Activated CD4-positive, CD25-positive, alpha-beta regulatory T cell treated with anti-CD3 and anti-CD28 coated beads, Interleukin-2, amount 50 U/mL, for 72 hours (primary cell): ENCODE data around the gene CNPY1.
"Not testable (repeated sequence)": the region's sequence is repeated elsewhere in the genome, so short reads cannot be mapped to it uniquely, and the experiment has no call there.

ENCODE experiments used
- DNase-seq: peaks from one replicate; pipeline ENCODE4 v3.0.0; 2021

The CNPY1 gene

DNA sequence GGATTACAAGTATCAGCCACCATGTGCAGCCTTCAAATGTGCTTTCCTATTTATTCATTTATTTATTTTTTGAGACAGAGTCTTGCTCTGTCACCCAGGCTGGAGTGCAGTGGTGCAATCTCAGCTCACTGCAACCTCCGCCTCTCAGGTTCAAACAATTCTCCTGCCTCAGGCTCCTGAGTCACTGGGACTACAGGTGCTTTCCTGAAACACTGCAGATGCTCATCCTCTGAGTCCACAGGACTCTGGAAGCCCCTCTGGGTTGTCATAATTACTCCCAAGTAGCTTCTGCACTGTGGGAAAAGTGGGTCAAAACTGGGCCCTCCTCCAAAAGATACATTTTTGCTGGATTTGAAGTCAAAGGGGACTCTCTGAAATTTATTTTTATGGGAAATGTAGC, at the start of gene CNPY1:
TSS of gene CNPY1 (minus strand) at position 111 of the 400 bp plus-strand sequence. CDS start 630 bp downstream, outside the sequence.
- DNase-seq = not testable (repeated sequence)

DNA sequence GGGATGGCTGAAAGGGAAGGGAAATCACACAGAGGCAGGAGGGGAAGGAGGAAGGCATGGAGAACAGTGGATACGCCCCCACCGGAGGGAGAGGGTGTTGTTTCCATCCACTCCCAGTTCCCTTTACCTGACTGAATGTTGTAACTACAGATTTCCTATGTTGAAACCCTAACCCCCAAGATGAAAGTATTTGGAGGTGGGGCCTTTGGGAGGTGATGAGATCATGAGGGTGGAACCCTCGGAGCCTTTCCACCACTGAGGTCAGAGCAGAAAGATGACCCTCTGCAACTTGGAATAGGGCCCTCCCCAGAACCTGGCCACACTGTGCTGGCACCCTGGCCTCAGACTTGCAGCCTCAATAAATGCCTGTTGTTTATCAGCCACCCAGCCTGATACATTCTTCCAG, 48.6 kb upstream of the CNPY1 start:
- DNase-seq = no peak

DNA sequence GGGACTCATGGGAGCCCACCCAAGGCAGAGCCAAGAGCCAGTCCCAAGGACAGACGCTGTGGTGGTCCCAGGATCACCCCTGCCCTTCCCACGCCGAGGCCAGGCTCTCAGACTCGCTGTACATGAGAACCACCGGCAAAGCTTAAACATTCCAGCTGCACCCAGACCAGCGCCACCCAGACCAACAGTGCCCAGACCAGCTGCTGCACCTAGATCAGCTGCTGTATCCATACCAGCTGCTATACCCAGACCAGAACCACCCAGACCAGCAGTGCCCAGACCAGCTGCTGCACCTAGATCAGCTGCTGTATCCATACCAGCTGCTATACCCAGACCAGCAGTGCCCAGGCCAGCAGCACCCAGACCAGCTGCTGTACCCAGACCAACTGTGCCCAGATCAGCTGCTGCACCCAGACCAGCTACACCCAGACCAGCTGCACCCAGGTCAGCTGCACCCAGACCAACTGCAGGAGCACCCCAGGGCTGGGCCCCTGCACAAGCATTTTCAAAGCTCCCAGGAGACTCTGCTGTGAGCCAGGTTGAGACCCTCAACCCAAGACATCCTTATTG, 47.9 kb upstream of the CNPY1 start:
- DNase-seq = no peak

DNA sequence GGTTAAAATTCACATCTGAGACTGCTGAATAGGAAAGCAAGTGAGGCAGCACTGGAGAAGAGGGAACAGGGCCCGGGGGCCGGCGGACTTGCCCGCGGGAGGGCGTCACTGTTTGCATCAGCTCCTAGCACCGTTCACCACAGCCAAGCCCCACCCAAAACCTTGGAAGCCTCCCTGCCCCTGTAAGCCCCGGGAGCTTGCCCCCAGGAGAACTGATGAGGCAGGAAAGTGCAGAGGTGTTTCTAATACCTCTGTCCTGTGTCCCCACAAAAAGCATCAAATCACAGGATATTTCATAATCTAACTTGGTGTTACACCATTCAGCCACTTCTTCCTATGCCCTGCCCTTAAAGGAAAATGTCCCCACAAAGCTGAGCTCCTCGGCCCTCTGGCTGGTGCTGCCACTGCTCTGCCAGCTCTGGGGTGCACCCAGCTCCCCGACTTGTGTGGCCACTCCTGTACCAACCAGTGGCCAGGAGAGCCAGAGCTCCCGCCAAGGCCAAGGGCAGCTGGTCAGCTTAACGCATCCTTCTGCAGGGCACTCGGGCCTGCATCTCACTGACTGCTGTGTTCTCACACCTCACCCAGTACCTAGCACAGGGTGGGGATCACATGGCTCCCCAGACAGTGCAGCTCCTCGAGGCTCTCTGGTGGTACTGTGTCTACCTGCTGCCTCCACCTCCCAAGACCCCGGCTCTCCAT, 47.3 kb upstream of the CNPY1 start:
- DNase-seq = no peak

DNA sequence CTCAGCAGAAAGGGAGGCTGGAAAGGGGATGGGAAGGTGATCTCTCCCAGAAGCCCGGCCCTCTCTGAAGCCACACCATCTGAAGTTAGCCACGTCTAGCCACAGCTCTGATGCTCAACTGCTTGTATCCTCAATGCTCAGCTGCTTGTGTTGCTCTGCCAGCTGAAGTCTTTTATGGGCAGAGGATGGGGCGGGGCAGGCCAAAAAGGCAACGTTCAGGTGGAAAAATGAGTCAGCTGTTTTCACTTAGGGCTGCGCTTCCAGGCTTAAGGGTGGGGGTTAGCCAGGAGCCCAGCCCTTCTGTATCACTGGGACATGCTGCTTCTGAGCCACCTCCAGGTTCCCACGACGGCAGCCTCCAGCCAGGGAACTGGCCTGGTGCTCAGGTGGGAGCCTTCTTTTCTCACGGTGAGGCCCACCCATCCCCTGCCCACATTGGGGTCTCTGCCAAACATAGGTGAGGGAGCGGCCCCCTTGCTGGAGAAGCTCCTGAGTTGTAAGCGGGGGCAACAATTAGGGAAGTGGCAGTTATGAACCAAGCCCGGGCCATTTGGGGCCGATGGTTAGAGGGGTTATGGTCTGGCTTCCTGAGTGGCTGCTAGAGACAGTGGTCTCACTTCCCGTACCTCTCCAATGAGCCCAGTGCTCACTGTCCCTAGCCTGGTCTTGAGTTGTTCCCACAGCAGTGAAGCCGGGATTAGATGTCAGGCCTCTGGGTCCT, 44.9 kb upstream of the CNPY1 start:
- DNase-seq = no peak

DNA sequence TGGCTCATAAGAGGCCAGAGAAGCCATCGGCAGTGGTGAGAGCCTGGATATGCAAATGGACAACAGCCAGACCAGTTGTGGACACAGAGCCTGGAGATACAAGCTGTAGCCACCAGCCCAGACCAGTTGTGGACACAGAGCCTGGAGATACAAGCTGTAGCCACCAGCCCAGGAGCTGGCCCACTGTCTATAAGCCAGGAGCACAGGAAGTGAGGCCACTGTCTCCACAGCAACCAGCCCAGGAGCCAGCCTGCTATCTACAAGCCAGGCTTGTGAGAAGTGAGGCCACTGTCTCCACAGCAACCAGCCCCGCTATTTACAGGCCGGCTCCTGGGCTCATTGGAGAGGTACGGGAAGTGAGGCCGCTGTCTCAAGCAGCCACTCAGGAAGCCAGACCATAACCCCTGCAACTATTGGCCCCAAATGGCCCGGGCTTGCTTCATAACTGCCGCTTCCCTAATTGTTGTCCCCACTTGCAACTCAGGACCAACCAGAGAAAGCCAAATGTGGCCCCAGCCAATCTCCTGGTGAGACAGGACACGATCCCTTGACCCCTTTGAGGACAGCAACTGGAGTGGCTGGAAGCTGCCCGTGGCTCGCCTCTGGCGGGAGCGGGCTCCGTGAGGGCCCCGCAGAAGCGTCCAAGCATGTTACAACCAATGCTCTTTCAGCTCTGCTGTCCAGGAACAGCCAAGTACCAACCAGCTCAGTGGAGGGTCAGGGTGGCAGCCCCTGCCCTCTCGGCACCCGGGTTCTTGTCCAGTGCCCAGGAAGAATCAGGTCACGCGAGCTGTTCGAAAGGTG, 44.1 kb upstream of the CNPY1 start:
- no peak for DNase-seq

DNA sequence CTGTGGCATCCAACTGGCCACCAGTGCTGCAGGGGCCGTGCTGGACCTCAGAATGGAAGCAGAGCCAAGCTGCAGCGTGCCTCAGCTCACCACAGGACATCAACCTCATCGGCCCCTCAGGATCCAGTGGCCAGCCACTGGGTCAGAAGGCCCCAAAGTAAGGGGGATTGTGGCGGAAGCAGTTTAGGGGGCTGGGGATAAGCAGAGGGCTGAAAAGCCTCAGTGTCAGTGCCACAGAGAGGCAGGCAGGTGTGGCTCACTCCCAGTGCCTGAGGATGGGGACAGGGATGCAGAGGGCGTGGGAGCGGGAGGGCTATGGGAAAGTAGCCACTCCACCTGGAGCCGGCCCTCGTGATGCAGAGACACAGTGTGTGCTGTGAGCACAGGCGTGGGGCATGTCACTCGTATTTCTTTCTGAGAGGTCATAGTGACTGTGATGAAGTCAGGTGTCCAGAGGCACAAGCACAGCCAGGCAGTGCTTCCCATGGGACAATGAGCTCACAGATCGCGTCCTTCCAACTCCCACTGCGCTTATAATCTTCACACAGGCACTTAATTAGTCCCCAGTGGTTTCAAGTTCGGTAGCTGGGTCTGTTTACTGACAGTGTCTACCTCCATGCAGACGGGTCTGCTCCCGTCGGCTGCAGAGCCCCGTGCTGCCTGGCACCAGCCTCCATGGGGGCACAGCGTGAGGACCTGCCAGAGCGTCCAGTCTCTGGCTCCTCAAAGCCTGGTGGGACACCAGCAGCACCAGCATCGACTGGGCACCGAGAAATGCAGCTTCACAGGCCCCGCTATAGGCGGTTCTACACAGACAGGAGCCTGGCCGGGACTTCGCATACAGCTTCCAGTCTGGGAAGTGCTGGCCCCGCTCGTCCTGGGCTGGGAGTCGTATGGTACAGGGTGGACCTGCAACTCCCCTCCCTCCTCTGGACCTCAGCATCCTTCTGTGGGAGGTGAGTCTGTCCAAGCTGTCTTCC, 42.9 kb upstream of the CNPY1 start:
- no peak for DNase-seq

DNA sequence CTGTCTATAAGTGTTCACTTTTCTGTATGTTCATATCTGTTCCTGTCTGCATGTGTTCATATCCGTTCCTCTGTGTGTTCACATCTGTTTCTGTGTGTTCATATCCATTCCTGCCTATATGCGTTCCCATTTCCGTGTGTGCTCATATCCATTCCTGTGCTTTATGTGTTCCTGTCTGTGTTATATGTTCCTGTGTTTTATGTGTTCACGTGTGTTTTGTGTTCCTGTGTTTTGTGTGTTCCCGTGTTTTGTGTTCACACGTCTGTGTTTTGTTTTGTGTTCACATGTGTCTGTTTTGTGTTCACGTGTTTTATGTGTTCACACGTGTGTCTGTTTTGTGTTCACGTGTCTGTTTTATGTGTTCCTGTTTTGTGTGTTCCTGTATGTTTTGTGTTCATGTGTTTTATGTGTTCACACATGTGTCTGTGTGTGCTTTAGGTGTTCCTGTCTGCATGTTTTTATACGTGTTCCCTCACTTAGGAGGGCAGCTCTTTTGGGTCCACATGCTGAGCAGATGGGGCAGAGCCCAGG, 42.2 kb upstream of the CNPY1 start:
- no peak for DNase-seq

DNA sequence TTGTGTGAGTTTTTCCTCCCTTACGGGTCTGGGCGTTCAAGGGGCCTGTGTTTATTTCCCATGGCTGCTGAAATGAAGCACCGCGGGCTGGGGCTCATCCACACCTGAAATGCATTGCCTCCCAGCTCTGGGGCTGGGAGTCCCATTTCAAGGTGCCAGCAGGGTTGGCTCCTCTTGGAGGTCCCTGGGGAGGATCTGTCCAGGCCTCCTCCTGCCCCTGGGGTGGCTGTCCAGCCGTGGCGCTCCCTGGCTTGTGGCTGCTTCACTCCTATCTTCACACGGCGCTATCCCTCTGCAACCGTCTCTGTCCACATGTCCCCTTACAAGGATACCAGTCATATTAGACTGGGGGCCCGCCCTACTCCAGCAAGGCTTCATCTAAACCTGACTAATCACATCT, 41.1 kb upstream of the CNPY1 start:
- DNase-seq = no peak

DNA sequence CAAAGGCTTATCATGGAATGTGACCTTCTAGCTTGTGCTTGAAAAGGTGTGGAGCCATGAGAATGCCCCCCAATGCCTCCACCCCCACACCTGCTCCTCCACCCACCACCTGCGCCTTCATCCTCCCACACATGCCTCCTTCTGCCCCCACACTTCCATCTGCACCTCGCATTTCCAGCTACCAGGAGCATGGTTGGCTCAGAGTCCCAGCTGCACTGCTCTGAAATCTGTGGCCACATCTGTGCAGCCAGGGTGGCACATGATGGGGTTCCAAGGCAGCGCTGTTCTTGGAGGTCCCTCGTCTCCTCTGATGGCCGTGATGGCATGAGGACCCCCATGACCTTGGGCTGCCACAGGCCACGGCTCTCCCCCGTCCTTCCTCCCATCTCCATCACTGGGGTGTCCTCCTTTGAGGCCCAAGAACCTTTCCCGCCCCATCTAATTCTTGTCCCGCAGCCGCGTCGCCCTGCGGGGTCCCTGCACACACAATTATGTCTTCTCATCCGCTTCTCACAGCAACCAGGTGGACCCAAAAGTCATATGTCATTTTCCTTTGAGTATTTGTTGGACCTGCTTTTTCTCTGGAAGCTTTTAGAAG, 40.6 kb upstream of the CNPY1 start:
- no peak for DNase-seq

DNA sequence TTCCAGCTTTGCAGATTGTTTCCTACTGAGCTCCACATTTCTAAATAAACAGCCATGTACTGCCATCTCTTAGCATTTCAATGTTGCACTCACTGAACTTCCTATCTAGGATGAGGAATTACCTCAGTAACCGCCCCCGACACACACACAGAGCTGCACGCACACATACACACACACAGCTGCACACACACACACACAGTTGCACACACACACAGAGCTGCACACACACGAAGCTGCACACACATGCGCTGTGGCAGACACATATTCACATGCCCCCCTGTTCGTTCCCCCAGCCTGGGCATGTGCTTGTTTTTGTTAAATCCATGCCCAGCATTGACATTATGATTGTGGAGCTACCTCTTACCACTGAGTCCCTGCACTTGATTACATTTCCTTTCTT, 39.6 kb upstream of the CNPY1 start:
- DNase-seq = no peak

DNA sequence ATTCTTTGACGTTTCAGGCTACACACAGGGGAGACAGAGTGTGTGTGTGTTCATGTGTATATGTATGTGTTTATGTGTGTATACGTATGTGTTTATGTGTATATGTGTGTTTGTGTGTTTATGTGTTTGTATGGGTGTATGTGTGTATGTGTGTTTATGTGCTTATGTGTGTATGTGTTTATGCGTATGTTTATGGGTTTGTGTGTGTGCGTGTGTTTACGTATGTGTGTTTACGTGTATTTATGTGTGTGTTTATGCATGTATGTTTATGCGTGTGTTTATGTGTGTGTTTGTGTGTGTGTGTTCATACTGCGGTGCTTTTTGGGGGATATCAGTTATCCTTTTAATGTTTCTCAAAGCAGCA, 39.2 kb upstream of the CNPY1 start:
- no peak for DNase-seq

DNA sequence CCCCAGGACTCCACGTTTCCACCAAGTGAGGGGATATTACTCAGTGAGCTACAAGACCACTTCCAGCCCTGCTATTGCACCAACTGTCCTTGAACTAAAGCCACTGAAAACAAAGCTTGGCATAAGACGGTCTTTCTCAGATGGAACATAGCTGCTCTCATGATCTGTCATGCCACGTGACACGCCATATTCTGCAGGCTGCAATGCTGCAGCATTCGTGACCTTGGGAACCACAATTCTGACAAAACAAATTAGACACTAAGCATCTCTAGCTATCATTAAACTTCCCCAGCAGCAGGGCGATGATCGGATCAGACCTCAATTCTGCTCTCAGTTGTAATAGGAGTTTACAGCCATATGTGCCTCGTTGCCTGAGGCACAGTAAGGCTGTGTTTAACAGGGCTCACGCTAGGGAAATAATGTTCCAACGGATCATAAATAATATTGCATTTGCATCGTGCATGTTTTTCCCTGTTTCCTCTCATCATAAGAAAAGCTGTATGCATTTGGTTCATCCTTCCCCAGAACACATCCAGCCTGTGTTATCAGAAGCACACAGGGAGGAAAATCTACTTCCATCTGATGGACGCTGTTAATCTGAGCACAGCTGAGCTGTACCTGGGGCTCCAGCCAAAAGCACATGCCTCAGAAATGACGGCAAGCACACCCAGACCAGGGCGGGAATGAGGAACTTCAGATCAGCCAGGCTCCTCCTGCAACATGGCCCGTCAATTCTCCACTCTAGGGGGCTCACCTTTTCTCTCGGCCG, 38.6 kb upstream of the CNPY1 start:
- no peak for DNase-seq

DNA sequence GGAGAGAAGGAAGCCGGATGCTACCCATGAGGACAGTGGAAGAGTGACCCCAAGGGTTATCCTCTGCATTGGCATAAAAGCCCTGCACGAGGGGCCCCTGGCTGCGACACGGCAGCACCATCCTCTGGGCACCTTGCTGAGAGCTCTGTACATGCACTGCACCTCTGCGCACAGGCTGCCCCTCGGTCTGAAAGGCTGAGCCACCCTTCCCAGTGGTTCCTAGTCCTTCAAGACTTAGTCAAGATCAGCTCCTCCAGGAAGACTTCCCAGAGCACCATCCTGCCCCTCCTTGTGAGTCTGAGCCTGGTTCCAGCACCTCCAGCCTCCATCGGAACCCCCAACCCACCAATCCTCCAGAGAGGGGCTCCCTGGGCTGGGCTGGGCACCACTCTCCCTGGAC, 37.9 kb upstream of the CNPY1 start:
- no peak for DNase-seq

DNA sequence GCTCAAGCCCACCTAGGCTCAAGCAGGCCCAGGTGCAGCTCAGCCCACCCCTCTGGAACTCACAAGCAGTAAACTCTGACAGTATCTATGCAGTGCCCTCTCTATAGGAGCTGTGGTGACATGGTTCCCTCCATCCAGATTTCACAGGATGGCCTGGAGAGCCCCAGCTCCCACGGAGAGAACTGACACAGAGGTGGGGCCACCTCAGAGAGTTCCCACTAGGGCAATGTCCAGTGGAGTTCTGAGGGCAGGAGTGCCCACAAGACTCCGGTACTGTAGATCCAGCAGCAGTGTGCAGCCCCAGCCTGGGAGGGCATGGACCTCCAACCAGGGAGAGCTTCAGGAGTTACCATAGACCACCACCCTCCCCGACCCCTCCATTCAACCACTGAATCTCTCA, 37.3 kb upstream of the CNPY1 start:
- no peak for DNase-seq

DNA sequence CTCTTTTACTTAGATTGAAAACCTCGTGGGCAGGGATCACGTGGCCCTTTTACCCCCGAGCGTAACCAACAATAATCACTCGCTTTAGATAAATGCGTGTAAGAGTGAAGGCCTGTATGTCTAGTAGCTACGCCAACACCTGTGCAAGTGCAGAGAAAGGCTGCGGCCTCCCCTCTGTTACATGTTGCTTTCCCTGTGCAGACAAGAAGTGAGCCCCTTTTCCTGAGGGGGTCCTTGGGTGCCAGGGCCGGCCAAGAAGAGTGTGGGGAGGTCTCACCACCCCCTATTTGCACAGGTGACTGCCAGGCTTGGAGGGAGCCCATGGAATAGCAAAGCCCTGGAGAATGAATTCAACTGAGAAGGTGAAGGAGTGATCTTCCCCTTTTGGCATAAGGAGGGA, 35.6 kb upstream of the CNPY1 start:
- no peak for DNase-seq

DNA sequence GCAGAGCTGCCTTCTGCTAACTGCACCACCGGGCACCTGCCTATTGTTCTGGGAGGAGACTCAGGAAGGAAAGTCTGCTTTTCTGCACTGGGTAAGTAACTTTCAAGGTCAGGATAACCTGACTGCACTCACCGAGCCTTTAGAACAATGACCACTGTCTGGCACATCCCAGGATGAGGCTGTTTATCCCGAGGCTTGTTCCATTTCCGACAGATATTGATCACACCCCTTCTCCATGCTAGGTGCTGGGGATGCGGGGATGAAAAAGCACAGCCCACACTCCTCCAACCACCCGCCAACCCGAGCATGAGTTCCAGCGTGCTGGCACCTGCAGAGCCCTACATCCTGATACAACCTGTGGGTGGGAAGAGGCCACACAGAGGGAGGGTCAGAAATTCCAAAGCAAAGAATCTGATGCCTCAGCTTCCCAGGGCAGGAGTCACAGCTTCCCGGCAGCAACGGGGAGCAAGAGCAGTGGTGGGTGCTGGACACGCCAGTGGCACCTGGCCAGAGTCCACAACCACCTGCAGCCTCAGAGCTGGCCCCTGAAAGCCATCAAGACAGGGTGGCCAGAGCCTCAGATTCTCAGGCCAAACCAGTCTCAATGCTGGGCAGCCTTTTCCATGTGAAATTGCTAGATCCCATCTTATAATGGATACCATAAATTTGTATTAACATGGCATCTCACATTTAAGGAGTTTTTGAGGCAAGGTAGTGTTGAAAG, 34.9 kb upstream of the CNPY1 start:
- no peak for DNase-seq

DNA sequence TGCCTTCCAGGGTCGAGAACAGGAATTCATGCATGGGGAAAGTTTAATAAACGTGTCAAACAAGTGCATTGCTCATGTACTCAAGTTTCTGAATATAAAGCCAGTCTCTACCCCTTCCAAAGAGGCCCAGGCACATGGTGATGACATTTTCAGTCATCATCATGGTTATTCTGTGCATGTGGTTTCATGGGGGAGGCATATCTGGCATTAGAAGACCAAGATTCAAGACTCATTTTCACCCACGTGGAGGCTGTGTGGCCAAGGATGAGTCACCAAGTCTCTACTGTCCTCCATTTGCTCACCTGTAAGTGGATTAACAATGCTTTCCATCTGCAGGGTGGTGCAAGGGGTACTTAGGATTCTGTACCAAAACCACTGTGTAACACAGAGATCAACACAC, 34.0 kb upstream of the CNPY1 start:
- DNase-seq = no peak

DNA sequence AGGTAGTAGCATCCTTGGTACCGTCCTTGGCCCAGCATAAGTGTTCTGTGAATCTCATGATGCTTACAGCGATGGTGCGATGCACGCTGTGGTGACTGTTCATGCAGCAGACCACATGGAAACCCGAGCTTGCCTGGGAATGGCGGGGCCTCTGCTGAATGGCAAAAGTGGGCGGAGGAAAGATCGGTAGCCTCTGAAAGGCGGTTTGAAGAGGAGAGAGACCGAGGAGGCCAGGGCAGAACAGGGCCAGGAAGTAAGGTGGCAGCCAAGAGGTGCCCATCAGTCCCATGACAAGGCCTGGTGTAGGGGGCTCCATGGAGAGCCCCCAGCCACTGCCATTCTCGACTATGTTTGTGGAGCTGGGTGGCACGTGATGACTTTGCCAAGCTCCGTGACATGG, 33.2 kb upstream of the CNPY1 start:
- no peak for DNase-seq

DNA sequence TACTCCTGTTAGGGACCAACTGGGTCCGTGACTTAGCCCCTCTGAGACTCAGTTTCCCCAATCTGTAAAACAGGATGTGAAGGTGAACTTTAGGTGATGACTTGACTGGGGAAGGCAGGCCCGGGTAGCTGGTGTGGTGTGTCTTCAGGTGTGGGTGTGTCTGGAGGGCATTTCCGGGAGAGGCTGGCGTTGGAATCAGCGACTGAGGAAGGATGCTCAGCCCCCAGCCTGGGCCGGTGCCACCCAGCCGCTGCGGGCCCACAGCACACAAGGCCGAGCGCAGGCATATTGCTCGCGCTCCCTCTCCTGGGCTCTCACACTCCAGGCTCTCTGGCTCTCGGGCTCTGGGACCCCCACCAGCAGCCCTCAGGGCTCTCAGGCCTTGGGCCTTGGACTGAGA, 31.7 kb upstream of the CNPY1 start:
- DNase-seq = no peak
